IgD-negative memory B cell (primary cell): ENCODE results near the gene PHF5A. TPM values are rescaled to one million over a fixed set of nuclear protein-coding genes. Genes with fewer than 3 reads are reported as not detected.
A peak's percentile ranks its signal among the peaks of the same experiment; 100 is the strongest.

Experiments used
- H3K27ac Mint-ChIP-seq, 3 donors: one replicate each; pipeline ENCODE4 v1.8.0; 2020 to 2022; ENCODE audit warnings: mild to moderate bottlenecking in 3 of 3, mixed read lengths in 3 of 3, moderate library complexity in 1 of 3
- H3K27me3 Mint-ChIP-seq: one replicate; pipeline ENCODE4 v1.8.0; 2021; ENCODE audit warnings: mixed read lengths
- H3K36me3 Mint-ChIP-seq: one replicate; pipeline ENCODE4 v1.8.0; 2020; ENCODE audit warnings: mild to moderate bottlenecking, mixed read lengths
- H3K4me1 Mint-ChIP-seq, 3 donors: one replicate each; pipeline ENCODE4 v1.8.0; 2020 to 2022; ENCODE audit warnings: mixed read lengths in 3 of 3, mild to moderate bottlenecking in 1 of 3
- H3K4me3 Mint-ChIP-seq, 4 donors: one replicate each; pipeline ENCODE4 v1.8.0; 2020 to 2022; ENCODE audit warnings: mild to moderate bottlenecking in 4 of 4, mixed read lengths in 4 of 4, moderate library complexity in 3 of 4
- H3K9me3 Mint-ChIP-seq, 3 donors: one replicate each; pipeline ENCODE4 v1.8.0; 2020 to 2021; ENCODE audit warnings: mixed read lengths in 3 of 3, mild to moderate bottlenecking in 1 of 3
- polyA plus RNA-seq: library from polyadenylated mRNA; unstranded; fragments of 300-500 nt; fragmentation: Illumina TruSeq; gene quantifications from one replicate; pipeline ENCODE4 v1.2.3, GENCODE V29; 2021

PHF5A gene
- polyA plus RNA-seq, 1 donor from 2014 or later = 23.8 TPM

DNA sequence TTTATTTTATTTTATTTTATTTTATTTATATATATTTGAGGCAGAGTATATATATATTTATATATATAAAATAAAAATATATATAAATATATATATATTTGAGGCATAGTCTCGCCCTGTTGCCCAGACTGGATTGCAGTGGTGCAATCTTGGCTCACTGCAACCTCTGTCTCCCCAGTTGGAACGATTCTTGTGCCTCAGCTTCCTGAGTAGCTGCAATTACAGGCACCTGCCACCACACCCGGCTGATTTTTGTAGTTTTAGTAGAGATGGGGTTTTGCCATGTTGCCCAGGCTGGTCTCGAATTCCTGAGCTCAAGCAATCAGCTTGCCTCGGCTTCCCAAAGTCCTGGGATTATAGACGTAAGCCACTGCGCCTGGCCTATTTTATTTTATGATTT lies 31.8 kb upstream of the PHF5A start:
- Mint-ChIP-seq H3K27me3 (no peaks in the 10 kb centered on the region), H3K9me3 (no peaks in the 10 kb centered on the region), H3K27ac (peak overlapping the region in 1 of 3 donors; percentile 71), H3K4me3 (no peak overlapping the region), H3K4me1 (peaks cover 10 to 18% (median 17%) of the 10 kb centered on the region in 3 donors), H3K36me3 (peaks cover 3% of the 10 kb centered on the region)

DNA sequence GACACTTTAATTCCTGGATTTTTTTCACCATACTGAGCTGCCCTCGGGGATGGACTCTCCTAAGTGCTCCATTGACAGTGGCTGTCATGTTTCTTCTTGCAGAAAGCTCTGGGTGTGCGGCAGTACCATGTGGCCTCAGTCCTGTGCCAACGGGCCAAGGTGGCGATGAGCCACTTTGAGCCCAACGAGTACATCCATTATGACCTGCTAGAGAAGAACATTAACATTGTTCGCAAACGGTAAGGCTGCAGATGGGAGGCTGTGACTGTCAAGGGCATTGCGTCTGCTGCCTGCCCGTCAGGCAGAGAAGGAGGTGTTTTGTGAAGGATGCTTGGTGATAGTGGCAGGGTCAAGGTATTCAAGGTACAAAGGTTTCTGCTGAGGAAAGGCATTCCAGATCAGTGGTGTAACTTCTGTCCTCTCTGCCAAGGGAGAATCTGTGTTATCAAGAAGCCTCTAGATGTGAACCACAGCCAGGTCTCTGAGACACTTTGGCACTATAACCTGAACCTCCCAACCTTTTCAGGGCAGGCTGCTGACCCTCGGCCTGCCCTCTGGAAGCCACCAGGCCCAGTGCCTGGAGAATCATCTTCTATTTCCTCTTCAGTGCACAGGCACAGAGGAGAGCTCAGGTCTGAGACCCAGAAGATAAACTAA lies 31.3 kb upstream of the PHF5A start:
- H3K4me3 Mint-ChIP-seq = peak overlapping the region in 1 of 4 donors; percentile 67
- peaks cover 3% of the 10 kb centered on the region for H3K36me3 Mint-ChIP-seq

GRCh38 chr22:41498303-41498835 lies 29.9 kb upstream of the PHF5A start:
- Mint-ChIP-seq H3K4me3 (no peak overlapping the region), H3K36me3 (peaks cover 3% of the 10 kb centered on the region), H3K4me1 (peaks cover 4 to 13% (median 8%) of the 10 kb centered on the region in 3 donors), H3K27ac (no peak overlapping the region), H3K27me3 (no peaks in the 10 kb centered on the region), H3K9me3 (no peaks in the 10 kb centered on the region)

More for the DNA sequence above, 31.3 kb upstream of the PHF5A start:
- Mint-ChIP-seq H3K4me1 (peaks cover 8 to 17% (median 16%) of the 10 kb centered on the region in 3 donors), H3K9me3 (no peaks in the 10 kb centered on the region), H3K27me3 (no peaks in the 10 kb centered on the region), H3K27ac (peak overlapping the region in 1 of 3 donors; percentile 76)

- no peaks in the 10 kb centered on the region for H3K9me3 Mint-ChIP-seq
- peaks cover 22 to 34% (median 24%) of the 10 kb centered on the region in 3 donors for H3K4me1 Mint-ChIP-seq
Observed at GRCh38 chr22:41491374-41492100, 23.0 kb upstream of the PHF5A start.

GRCh38 chr22:41488596-41489385 lies 20.3 kb upstream of the PHF5A start:
- Mint-ChIP-seq H3K36me3 (no peaks in the 10 kb centered on the region), H3K9me3 (no peaks in the 10 kb centered on the region), H3K27me3 (no peaks in the 10 kb centered on the region), H3K4me1 (peaks cover 30 to 39% (median 32%) of the 10 kb centered on the region in 3 donors), H3K27ac (peak overlapping the region in 2 of 3 donors; percentile 19 to 82), H3K4me3 (no peak overlapping the region)

More at GRCh38 chr22:41491374-41492100, 23.0 kb upstream of the PHF5A start:
- H3K27me3 Mint-ChIP-seq = no peaks in the 10 kb centered on the region
- H3K4me3 Mint-ChIP-seq = no peak overlapping the region
- H3K27ac Mint-ChIP-seq = no peak overlapping the region
- H3K36me3 Mint-ChIP-seq = no peaks in the 10 kb centered on the region

DNA sequence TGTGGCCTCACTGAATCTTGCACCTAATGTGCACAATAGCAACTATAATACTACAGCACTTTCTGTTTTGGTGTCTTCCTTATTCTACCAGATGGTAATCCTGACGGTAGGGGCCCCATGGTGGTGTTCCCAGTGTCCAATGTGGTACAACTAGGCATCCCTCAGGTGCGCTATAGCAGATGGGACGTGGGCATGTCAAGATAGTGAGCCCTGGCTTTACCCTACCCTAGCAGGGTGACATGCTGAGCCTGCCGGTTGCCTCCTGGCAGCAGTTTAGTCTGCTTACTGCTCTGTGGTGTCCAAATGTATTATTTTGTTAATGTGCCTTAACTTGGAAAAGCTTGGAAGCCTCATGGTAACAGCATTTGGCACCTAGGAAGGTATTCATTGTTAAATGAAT lies 19.6 kb upstream of the PHF5A start:
- Mint-ChIP-seq H3K9me3 (no peaks in the 10 kb centered on the region), H3K36me3 (no peaks in the 10 kb centered on the region), H3K27ac (no peak overlapping the region), H3K27me3 (no peaks in the 10 kb centered on the region), H3K4me3 (no peak overlapping the region), H3K4me1 (peaks cover 30 to 39% (median 35%) of the 10 kb centered on the region in 3 donors)

- Mint-ChIP-seq H3K27me3 (no peaks in the 10 kb centered on the region), H3K36me3 (no peaks in the 10 kb centered on the region), H3K27ac (peak overlapping the region; percentile 22 to 87 (median 37)), H3K4me1 (peaks cover 36 to 46% (median 43%) of the 10 kb centered on the region in 3 donors), H3K9me3 (no peaks in the 10 kb centered on the region), H3K4me3 (peak overlapping the region in 2 of 4 donors; percentile 50 to 69)
Observed at GRCh38 chr22:41487037-41487935, 18.8 kb upstream of the PHF5A start.

- no peaks in the 10 kb centered on the region for H3K9me3 Mint-ChIP-seq
- no peaks in the 10 kb centered on the region for H3K27me3 Mint-ChIP-seq
- H3K4me1 Mint-ChIP-seq = peaks cover 48 to 59% (median 51%) of the 10 kb centered on the region in 3 donors
- peak overlapping the region in 1 of 3 donors; percentile 89 for H3K27ac Mint-ChIP-seq
- H3K36me3 Mint-ChIP-seq = no peaks in the 10 kb centered on the region
- H3K4me3 Mint-ChIP-seq = peak overlapping the region in 1 of 4 donors; percentile 75
Observed at GRCh38 chr22:41485033-41485432, 16.5 kb upstream of the PHF5A start.

DNA sequence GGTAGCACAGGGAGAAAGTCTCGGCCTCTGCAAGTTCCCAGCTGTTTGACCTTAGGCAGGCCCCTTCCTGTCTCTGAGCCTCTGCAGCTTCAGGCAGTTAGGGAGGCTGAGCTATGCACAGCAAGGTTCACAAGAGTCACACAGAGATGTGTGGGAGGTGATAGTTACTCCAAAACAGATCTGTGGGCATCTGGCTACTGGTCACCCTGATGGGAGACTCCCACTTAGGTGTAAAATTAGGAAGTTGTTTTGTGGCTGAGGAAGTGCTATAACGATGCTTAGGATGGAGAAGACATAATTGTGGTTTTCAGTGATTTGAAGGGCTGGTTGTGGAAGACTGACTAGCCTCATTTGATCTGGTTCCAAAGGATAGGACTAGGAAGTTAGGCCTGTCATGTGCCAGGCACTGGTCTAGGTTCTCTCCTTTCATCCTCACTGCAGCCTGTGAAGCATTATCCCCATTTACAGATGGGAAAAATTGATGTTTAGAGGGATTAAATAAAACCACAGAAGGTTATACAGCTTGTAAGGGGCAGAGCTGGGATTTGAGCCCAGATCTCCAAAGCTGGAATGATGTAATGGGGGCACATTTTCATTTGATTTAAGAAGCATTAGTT lies 13.9 kb upstream of the PHF5A start:
- Mint-ChIP-seq H3K27ac (peak overlapping the region; percentile 71 to 91 (median 74)), H3K9me3 (no peaks in the 10 kb centered on the region), H3K4me3 (peak overlapping the region; percentile 27 to 79 (median 60)), H3K4me1 (peaks cover 56 to 65% (median 65%) of the 10 kb centered on the region in 3 donors), H3K36me3 (no peaks in the 10 kb centered on the region), H3K27me3 (no peaks in the 10 kb centered on the region)

- H3K4me1 Mint-ChIP-seq = peaks cover 51 to 61% (median 61%) of the 10 kb centered on the region in 3 donors
- no peaks in the 10 kb centered on the region for H3K36me3 Mint-ChIP-seq
- no peaks in the 10 kb centered on the region for H3K27me3 Mint-ChIP-seq
- H3K4me3 Mint-ChIP-seq = peak overlapping the region in 3 of 4 donors; percentile 9 to 71 (median 49)
- no peaks in the 10 kb centered on the region for H3K9me3 Mint-ChIP-seq
- peak overlapping the region; percentile 71 to 91 (median 74) for H3K27ac Mint-ChIP-seq
Observed at GRCh38 chr22:41481925-41482318, 13.4 kb upstream of the PHF5A start.

GRCh38 chr22:41481131-41481830 lies 12.8 kb upstream of the PHF5A start:
- Mint-ChIP-seq H3K27ac (peak overlapping the region; percentile 23 to 91 (median 71)), H3K27me3 (no peaks in the 10 kb centered on the region), H3K4me3 (peak overlapping the region in 1 of 4 donors; percentile 71), H3K9me3 (no peaks in the 10 kb centered on the region), H3K4me1 (peaks cover 51 to 62% (median 61%) of the 10 kb centered on the region in 3 donors), H3K36me3 (no peaks in the 10 kb centered on the region)

GRCh38 chr22:41480397-41480735 lies 11.9 kb upstream of the PHF5A start:
- no peaks in the 10 kb centered on the region for H3K27me3 Mint-ChIP-seq
- no peaks in the 10 kb centered on the region for H3K9me3 Mint-ChIP-seq
- peak overlapping the region; percentile 71 to 95 (median 91) for H3K27ac Mint-ChIP-seq
- H3K4me1 Mint-ChIP-seq = peaks cover 51 to 60% (median 58%) of the 10 kb centered on the region in 3 donors
- H3K4me3 Mint-ChIP-seq = peak overlapping the region; percentile 25 to 88 (median 76)
- H3K36me3 Mint-ChIP-seq = no peaks in the 10 kb centered on the region
